CD8-positive, alpha-beta memory T cell (primary cell): ENCODE measurements around the gene MED10. TPM values are rescaled to one million over a fixed set of nuclear protein-coding genes. Genes with fewer than 3 reads are reported as not detected.

Source experiments
- CTCF ChIA-PET: fragments of 350-600 bp; sonication (Branson Sonifier 250); formaldehyde crosslinking; loops from one replicate; lab custom pipeline; 2021; ENCODE audit warnings: antibody characterized with exemption; lab: Charles Lee
- POLR2A ChIA-PET: fragments of 350-600 bp; sonication (Branson Sonifier 250); formaldehyde crosslinking; loops from one replicate; lab custom pipeline; 2021; ENCODE audit warnings: antibody characterized with exemption; lab: Charles Lee
- DNase-seq, 5 donors: peaks; one replicate each; pipeline versions ENCODE4 v3.0.0 to v3.0.0-alpha.2; 2020 to 2022; ENCODE audit warnings: mixed read lengths in 1 of 5
- H3K27ac ChIP-seq: one replicate; pipeline ENCODE4 v1.7.0; 2013; ENCODE audit warnings: low read depth, mild to moderate bottlenecking, low read length, moderate library complexity
- H3K27me3 ChIP-seq: 2 replicates; pipeline ENCODE4 v1.7.0; 2013; ENCODE audit warnings: low read length, mild to moderate bottlenecking; ENCODE audit not compliant: insufficient read depth, poor library complexity, severe bottlenecking
- H3K36me3 ChIP-seq: 2 replicates; pipeline ENCODE4 v1.7.0; 2013; ENCODE audit warnings: mild to moderate bottlenecking, low read length, moderate library complexity; ENCODE audit not compliant: insufficient read depth
- H3K4me1 ChIP-seq: 2 replicates; pipeline ENCODE4 v1.7.0; 2013; ENCODE audit warnings: mild to moderate bottlenecking, low read length, moderate library complexity; ENCODE audit not compliant: insufficient read depth
- H3K4me3 ChIP-seq: 2 replicates; pipeline ENCODE4 v1.7.0; 2013; ENCODE audit warnings: mild to moderate bottlenecking, low read length
- H3K9me3 ChIP-seq: 2 replicates; pipeline ENCODE4 v1.7.0; 2013; ENCODE audit warnings: mild to moderate bottlenecking, low read length
- H3K27ac Mint-ChIP-seq, 8 donors: one replicate each; pipeline ENCODE4 v1.8.0; 2020 to 2021; ENCODE audit warnings: mixed read lengths in 8 of 8, mild to moderate bottlenecking in 6 of 8, inconsistent platforms in 3 of 8, moderate library complexity in 3 of 8
- H3K27me3 Mint-ChIP-seq, 2 donors: one replicate each; pipeline ENCODE4 v1.8.0; 2020 to 2021; ENCODE audit warnings: mixed read lengths in 2 of 2, mild to moderate bottlenecking in 1 of 2, moderate library complexity in 1 of 2
- H3K36me3 Mint-ChIP-seq, 3 donors: one replicate each; pipeline ENCODE4 v1.8.0; 2020 to 2021; ENCODE audit warnings: mixed read lengths in 3 of 3, inconsistent platforms in 1 of 3, mild to moderate bottlenecking in 1 of 3
- H3K4me1 Mint-ChIP-seq, 3 donors: one replicate each; pipeline ENCODE4 v1.8.0; 2020 to 2021; ENCODE audit warnings: mixed read lengths in 3 of 3, inconsistent platforms in 1 of 3, mild to moderate bottlenecking in 1 of 3
- H3K4me3 Mint-ChIP-seq, 7 donors: one replicate each; pipeline ENCODE4 v1.8.0; 2020 to 2021; ENCODE audit warnings: mixed read lengths in 7 of 7, mild to moderate bottlenecking in 6 of 7, moderate library complexity in 4 of 7, inconsistent platforms in 2 of 7
- H3K9me3 Mint-ChIP-seq, 5 donors: one replicate each; pipeline ENCODE4 v1.8.0; 2020 to 2022; ENCODE audit warnings: mixed read lengths in 5 of 5, mild to moderate bottlenecking in 3 of 5, moderate library complexity in 2 of 5, inconsistent platforms in 1 of 5
- polyA plus RNA-seq: library from polyadenylated mRNA; unstranded; fragments of 300-500 nt; fragmentation: Illumina TruSeq; gene quantifications from one replicate; pipeline ENCODE4 v1.2.3, GENCODE V29; 2021
- total RNA-seq, 2 experiments: library from RNA; stranded (reverse); gene quantifications; one replicate each; pipeline ENCODE4 v1.2.3, GENCODE V29; 2021

The MED10 gene
- total and polyA plus RNA-seq, 3 experiments from 2014 or later: 58.8 to 118 (median 66.8) TPM

GRCh38 chr5:6417657-6418056 is 39.3 kb upstream of the MED10 start:
- ChIA-PET POLR2A (no interaction called here), CTCF (no interaction called here)
- Mint-ChIP-seq H3K36me3 (no peaks in the 10 kb centered on the region), H3K4me3 (no peak overlapping the region), H3K27me3 (peaks cover 3 to 19% of the 10 kb centered on the region in 2 donors), H3K27ac (no peak overlapping the region), H3K4me1 (no peaks in the 10 kb centered on the region), H3K9me3 (no peaks in the 10 kb centered on the region)
- no peak overlapping the region for H3K4me3 ChIP-seq
- no peaks in the 10 kb centered on the region for H3K4me1 ChIP-seq
- H3K9me3 ChIP-seq: no peaks in the 10 kb centered on the region
- H3K27ac ChIP-seq: no peak overlapping the region
- DNase-seq: no peak
- no peaks in the 10 kb centered on the region for H3K36me3 ChIP-seq
- H3K27me3 ChIP-seq: no peaks in the 10 kb centered on the region

GRCh38 chr5:6412811-6413210 is 34.5 kb upstream of the MED10 start:
- Mint-ChIP-seq H3K9me3 (peaks cover 0 to 2% (median 0%) of the 10 kb centered on the region in 5 donors), H3K36me3 (peaks cover 0 to 3% (median 0%) of the 10 kb centered on the region in 3 donors), H3K4me3 (no peak overlapping the region), H3K27ac (no peak overlapping the region), H3K27me3 (peaks cover 6 to 7% of the 10 kb centered on the region in 2 donors), H3K4me1 (no peaks in the 10 kb centered on the region)
- POLR2A ChIA-PET: no interaction called here
- H3K4me1 ChIP-seq: no peaks in the 10 kb centered on the region
- no peak for DNase-seq
- no peak overlapping the region for H3K4me3 ChIP-seq
- H3K27me3 ChIP-seq: no peaks in the 10 kb centered on the region
- no peaks in the 10 kb centered on the region for H3K9me3 ChIP-seq
- CTCF ChIA-PET: no interaction called here
- no peak overlapping the region for H3K27ac ChIP-seq
- H3K36me3 ChIP-seq: no peaks in the 10 kb centered on the region

- no peak overlapping the region for H3K4me3 ChIP-seq
- no peak for DNase-seq
- no peak overlapping the region for H3K27ac ChIP-seq
- no peaks in the 10 kb centered on the region for H3K4me1 ChIP-seq
- Mint-ChIP-seq H3K27ac (no peak overlapping the region), H3K36me3 (peaks cover 0 to 3% (median 0%) of the 10 kb centered on the region in 3 donors), H3K9me3 (peaks cover 0 to 2% (median 0%) of the 10 kb centered on the region in 5 donors), H3K4me3 (no peak overlapping the region), H3K27me3 (peaks cover 16 to 21% of the 10 kb centered on the region in 2 donors), H3K4me1 (no peaks in the 10 kb centered on the region)
- H3K36me3 ChIP-seq: no peaks in the 10 kb centered on the region
- no peaks in the 10 kb centered on the region for H3K27me3 ChIP-seq
- no peaks in the 10 kb centered on the region for H3K9me3 ChIP-seq
- CTCF ChIA-PET: no interaction called here
- POLR2A ChIA-PET: no interaction called here
These were observed 32.8 kb upstream of the MED10 start for GRCh38 chr5:6411141-6411540.

- H3K9me3 Mint-ChIP-seq: peaks cover 0 to 2% (median 0%) of the 10 kb centered on the region in 5 donors
- POLR2A ChIA-PET: no interaction called here
- H3K27me3 Mint-ChIP-seq: peaks cover 16 to 25% of the 10 kb centered on the region in 2 donors
- Histone ChIP-seq H3K27me3 (no peaks in the 10 kb centered on the region), H3K27ac (no peak overlapping the region), H3K4me3 (no peak overlapping the region), H3K9me3 (no peaks in the 10 kb centered on the region), H3K4me1 (no peaks in the 10 kb centered on the region), H3K36me3 (no peaks in the 10 kb centered on the region)
- CTCF ChIA-PET: no interaction called here
- peak overlapping the region in 1 of 8 donors; percentile 24 for H3K27ac Mint-ChIP-seq
- no peaks in the 10 kb centered on the region for H3K4me1 Mint-ChIP-seq
- no peak overlapping the region for H3K4me3 Mint-ChIP-seq
- H3K36me3 Mint-ChIP-seq: peaks cover 0 to 3% (median 0%) of the 10 kb centered on the region in 3 donors
- no peak for DNase-seq
These were observed 32.1 kb upstream of the MED10 start for GRCh38 chr5:6410421-6410820.

GRCh38 chr5:6408627-6409446 is 30.5 kb upstream of the MED10 start:
- no peak overlapping the region for H3K27ac Mint-ChIP-seq
- ChIA-PET CTCF (no interaction called here), POLR2A (no interaction called here)
- Histone ChIP-seq H3K27ac (no peak overlapping the region), H3K4me1 (no peaks in the 10 kb centered on the region), H3K27me3 (no peaks in the 10 kb centered on the region), H3K9me3 (no peaks in the 10 kb centered on the region), H3K4me3 (no peak overlapping the region), H3K36me3 (no peaks in the 10 kb centered on the region)
- H3K36me3 Mint-ChIP-seq: peaks cover 0 to 3% (median 0%) of the 10 kb centered on the region in 3 donors
- no peak for DNase-seq
- no peak overlapping the region for H3K4me3 Mint-ChIP-seq
- no peaks in the 10 kb centered on the region for H3K4me1 Mint-ChIP-seq
- peaks cover 0 to 2% (median 0%) of the 10 kb centered on the region in 5 donors for H3K9me3 Mint-ChIP-seq
- H3K27me3 Mint-ChIP-seq: peaks cover 19 to 28% of the 10 kb centered on the region in 2 donors

GRCh38 chr5:6408260-6408596 is 29.9 kb upstream of the MED10 start:
- Histone ChIP-seq H3K27me3 (no peaks in the 10 kb centered on the region), H3K27ac (no peak overlapping the region), H3K4me1 (no peaks in the 10 kb centered on the region), H3K9me3 (no peaks in the 10 kb centered on the region), H3K36me3 (no peaks in the 10 kb centered on the region), H3K4me3 (no peak overlapping the region)
- H3K4me3 Mint-ChIP-seq: no peak overlapping the region
- peaks cover 0 to 3% (median 0%) of the 10 kb centered on the region in 3 donors for H3K36me3 Mint-ChIP-seq
- ChIA-PET POLR2A (no interaction called here), CTCF (no interaction called here)
- no peak for DNase-seq
- H3K27ac Mint-ChIP-seq: peak overlapping the region in 1 of 8 donors; percentile 14
- H3K4me1 Mint-ChIP-seq: no peaks in the 10 kb centered on the region
- H3K27me3 Mint-ChIP-seq: peaks cover 19 to 34% of the 10 kb centered on the region in 2 donors
- H3K9me3 Mint-ChIP-seq: peaks cover 0 to 2% (median 0%) of the 10 kb centered on the region in 5 donors

- Histone ChIP-seq H3K27me3 (no peaks in the 10 kb centered on the region), H3K27ac (no peak overlapping the region), H3K36me3 (no peaks in the 10 kb centered on the region), H3K4me3 (no peak overlapping the region), H3K9me3 (no peaks in the 10 kb centered on the region), H3K4me1 (no peaks in the 10 kb centered on the region)
- ChIA-PET CTCF (no interaction called here), POLR2A (no interaction called here)
- DNase-seq: no peak
- Mint-ChIP-seq H3K4me3 (no peak overlapping the region), H3K27ac (peak overlapping the region in 1 of 8 donors; percentile 14), H3K27me3 (peaks cover 19 to 39% of the 10 kb centered on the region in 2 donors), H3K9me3 (peaks cover 0 to 2% (median 0%) of the 10 kb centered on the region in 5 donors), H3K4me1 (no peaks in the 10 kb centered on the region), H3K36me3 (peaks cover 0 to 3% (median 0%) of the 10 kb centered on the region in 3 donors)
These were observed 29.4 kb upstream of the MED10 start for GRCh38 chr5:6407558-6408259.

GRCh38 chr5:6405591-6405990 is 27.2 kb upstream of the MED10 start:
- Histone ChIP-seq H3K27me3 (no peaks in the 10 kb centered on the region), H3K27ac (no peak overlapping the region), H3K4me3 (no peak overlapping the region), H3K4me1 (no peaks in the 10 kb centered on the region), H3K9me3 (no peaks in the 10 kb centered on the region), H3K36me3 (no peaks in the 10 kb centered on the region)
- Mint-ChIP-seq H3K4me3 (no peak overlapping the region), H3K9me3 (peaks cover 0 to 2% (median 0%) of the 10 kb centered on the region in 5 donors), H3K27me3 (peaks cover 22 to 56% of the 10 kb centered on the region in 2 donors), H3K4me1 (no peaks in the 10 kb centered on the region), H3K36me3 (peaks cover 0 to 3% (median 0%) of the 10 kb centered on the region in 3 donors), H3K27ac (no peak overlapping the region)
- CTCF ChIA-PET: no interaction called here
- no peak for DNase-seq
- POLR2A ChIA-PET: no interaction called here
